Placental pericyte (primary cell): ENCODE measurements around the gene RIOX2. TPM values are rescaled to one million over a fixed set of nuclear protein-coding genes. Genes with fewer than 3 reads are reported as not detected.

Experiments
- total RNA-seq: library from RNA; depleted of rRNA; stranded (reverse); fragments of >200 nt; gene quantifications from 2 replicates; pipeline ENCODE4 v1.2.3, GENCODE V29; 2012

The RIOX2 gene
- total RNA-seq = 24.1 and 35.6 TPM in 2 replicates

DNA sequence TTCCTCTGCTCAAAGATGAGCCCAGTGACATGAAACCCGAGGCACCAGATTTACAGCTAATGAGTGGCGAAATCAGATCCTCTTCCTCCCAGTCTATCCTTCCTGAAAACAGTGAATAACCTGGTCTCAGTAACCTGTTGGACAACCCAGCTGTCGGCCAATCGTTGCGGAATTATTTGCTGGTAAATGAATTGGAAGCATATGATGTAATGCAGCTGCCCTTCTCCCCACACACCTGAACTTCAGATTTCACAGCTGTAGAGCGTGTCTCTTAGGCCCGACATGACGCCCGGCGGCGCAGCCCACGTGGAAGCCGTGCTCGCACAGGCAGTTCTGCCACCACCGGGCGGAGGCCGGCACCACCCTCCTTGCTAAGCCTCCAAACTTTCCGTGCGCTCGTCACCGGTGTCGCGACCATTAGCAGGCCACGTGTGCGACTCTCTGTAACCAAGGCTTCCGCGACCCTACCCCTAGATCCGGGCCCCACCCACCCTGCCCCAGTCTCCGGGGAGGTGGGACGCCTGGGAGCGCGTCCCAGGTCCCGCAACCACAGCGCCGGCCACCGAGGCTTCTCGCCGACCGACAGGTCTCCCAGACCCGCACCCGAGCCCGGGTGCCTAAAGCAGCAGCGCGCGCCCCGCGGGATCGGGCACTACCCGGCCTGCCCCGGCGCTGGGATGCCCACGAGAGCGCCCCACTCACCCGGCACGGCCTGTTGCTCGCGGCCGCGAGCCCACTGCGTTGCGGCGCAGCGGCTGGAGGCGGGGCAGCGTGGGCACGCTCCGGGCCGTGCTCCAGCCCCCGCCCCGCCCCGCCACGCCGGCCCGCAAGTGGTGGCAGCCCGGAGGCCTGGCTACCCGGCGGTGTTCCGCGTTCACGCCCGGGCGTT, at the start of gene RIOX2:
TSS of gene RIOX2 (minus strand) at position 753 of the 889 bp plus-strand sequence. CDS start 4,838 bp downstream, outside the sequence.

Other genes with a start within 250 kb of the RIOX2 start
- gene ARL6, start 207.7 kb downstream of the RIOX2 start, total RNA-seq = 3.1 and 18.2 TPM in 2 replicates
- 13.6 and 21.6 TPM in 2 replicates for gene CRYBG3, start 150.4 kb downstream of the RIOX2 start, total RNA-seq
- not detected in 2 replicates for gene GABRR3, start 62.9 kb upstream of the RIOX2 start, total RNA-seq
- not detected in 2 replicates for gene OR5AC2, start 114.7 kb upstream of the RIOX2 start, total RNA-seq
- not detected in 2 replicates for gene OR5H1, start 158.3 kb upstream of the RIOX2 start, total RNA-seq
- gene OR5H14, start 175.0 kb upstream of the RIOX2 start, total RNA-seq = not detected in 2 replicates
- not detected in 2 replicates for gene OR5H15, start 194.3 kb upstream of the RIOX2 start, total RNA-seq